ENCODE measurements around the gene ASRGL1. TPM values are rescaled to one million over a fixed set of nuclear protein-coding genes. Genes with fewer than 3 reads are reported as not detected.

Gene ASRGL1
- total RNA-seq, 1 experiment from 2014 or later = 31.1 TPM

DNA sequence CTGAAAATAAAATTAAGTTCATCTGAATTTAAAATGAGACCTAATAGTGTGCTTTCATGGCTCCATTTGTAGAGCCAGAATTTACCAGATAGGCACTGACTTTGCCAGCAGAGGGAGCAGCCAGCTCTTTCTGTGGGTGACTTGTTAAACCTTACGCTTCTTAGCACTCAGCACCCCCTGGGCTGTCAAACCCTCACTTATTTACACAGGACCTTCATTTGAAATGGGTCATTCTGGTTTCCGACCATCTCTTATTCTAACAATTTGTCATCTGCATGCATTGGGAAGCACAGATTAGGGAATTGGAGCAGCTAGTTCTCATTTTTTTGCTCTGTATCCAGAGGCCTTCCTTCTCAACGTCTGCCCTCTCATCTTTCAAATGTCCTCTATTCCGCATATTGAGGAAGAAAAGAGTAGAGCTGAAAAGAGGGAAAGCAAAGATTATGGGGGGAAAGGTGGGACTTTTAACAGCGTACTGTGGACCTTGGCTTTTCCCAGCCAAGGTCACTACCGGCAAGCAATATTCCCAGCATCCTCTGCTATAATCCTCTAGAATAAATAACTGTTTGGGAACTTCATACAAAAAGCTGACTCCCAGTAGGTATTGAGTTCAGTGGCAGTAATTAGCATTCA is 3.1 kb downstream of the ASRGL1 start:
- Histone ChIP-seq H3K4me2 (ENCODE audit: insufficient read depth, insufficient read length, low read length) (no peak overlapping the region), H3K18ac (ENCODE audit: insufficient read length, low read depth, low read length) (no peak overlapping the region), H2AK5ac (ENCODE audit: insufficient read length, low read length) (no peak overlapping the region), H3K4ac (ENCODE audit: low read depth, low read length) (no peak overlapping the region), H4K5ac (ENCODE audit: insufficient read length, low read depth, low read length) (no peak overlapping the region), H3K9ac (ENCODE audit: extremely low read depth, insufficient read length, low read length) (no peak overlapping the region), H3K79me1 (ENCODE audit: insufficient read depth, low read depth, low read length, poor library complexity, severe bottlenecking) (no peaks in the 10 kb centered on the region), H2AFZ (ENCODE audit: low read length) (no peak overlapping the region), H4K8ac (replicated peaks; ENCODE audit: insufficient read length, low read depth, low read length) (no peak overlapping the region), H3K9me3 (ENCODE audit: control insufficient read depth, low read depth, low read length) (no peaks in the 10 kb centered on the region), H3K23me2 (ENCODE audit: insufficient read length, low read depth, low read length, poor library complexity, severe bottlenecking) (peaks cover 5% of the 10 kb centered on the region), H2BK12ac (ENCODE audit: insufficient read length, low read depth, low read length) (no peak overlapping the region), H3K27ac (ENCODE audit: insufficient read length, low read depth, low read length) (no peak overlapping the region), H3T11ph (ENCODE audit: low read length) (no peak overlapping the region), H4K20me1 (ENCODE audit: control insufficient read depth, insufficient read depth, insufficient read length) (no peaks in the 10 kb centered on the region), H2BK120ac (ENCODE audit: low read depth, low read length, poor library complexity, severe bottlenecking) (no peak overlapping the region), H3K56ac (ENCODE audit: insufficient read length, low read depth, low read length) (no peak overlapping the region), H4K91ac (ENCODE audit: insufficient read length, low read depth, low read length) (no peak overlapping the region), H2BK15ac (ENCODE audit: low read depth, low read length) (no peak overlapping the region), H3K23ac (ENCODE audit: insufficient read length, low read depth, low read length) (no peak overlapping the region), H3K79me2 (ENCODE audit: insufficient read depth, low read length) (no peaks in the 10 kb centered on the region), H3K27me3 (ENCODE audit: insufficient read depth, low read length) (no peaks in the 10 kb centered on the region), H2BK5ac (ENCODE audit: insufficient read length, low read length) (no peak overlapping the region), H2BK20ac (ENCODE audit: low read depth, low read length, poor library complexity, severe bottlenecking) (no peak overlapping the region), H3K4me1 (ENCODE audit: insufficient read depth, low read length) (no peaks in the 10 kb centered on the region), H3K14ac (ENCODE audit: insufficient read depth, low read length) (no peak overlapping the region)
- peaks cover 12 to 13% of the 10 kb centered on the region in 2 experiments for H3K4me1 Mint-ChIP-seq
- peak; percentile 62 for DNase-seq
- TF ChIP-seq, protein P1, sequence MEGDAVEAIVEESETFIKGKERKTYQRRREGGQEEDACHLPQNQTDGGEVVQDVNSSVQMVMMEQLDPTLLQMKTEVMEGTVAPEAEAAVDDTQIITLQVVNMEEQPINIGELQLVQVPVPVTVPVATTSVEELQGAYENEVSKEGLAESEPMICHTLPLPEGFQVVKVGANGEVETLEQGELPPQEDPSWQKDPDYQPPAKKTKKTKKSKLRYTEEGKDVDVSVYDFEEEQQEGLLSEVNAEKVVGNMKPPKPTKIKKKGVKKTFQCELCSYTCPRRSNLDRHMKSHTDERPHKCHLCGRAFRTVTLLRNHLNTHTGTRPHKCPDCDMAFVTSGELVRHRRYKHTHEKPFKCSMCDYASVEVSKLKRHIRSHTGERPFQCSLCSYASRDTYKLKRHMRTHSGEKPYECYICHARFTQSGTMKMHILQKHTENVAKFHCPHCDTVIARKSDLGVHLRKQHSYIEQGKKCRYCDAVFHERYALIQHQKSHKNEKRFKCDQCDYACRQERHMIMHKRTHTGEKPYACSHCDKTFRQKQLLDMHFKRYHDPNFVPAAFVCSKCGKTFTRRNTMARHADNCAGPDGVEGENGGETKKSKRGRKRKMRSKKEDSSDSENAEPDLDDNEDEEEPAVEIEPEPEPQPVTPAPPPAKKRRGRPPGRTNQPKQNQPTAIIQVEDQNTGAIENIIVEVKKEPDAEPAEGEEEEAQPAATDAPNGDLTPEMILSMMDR (conservative IDR thresholded peaks at IDR 0.05) = peak; percentile 80
- no CpG with 5 or more reads among the region's 6 CpGs for WGBS (ENCODE audit: extremely low coverage, insufficient read length, low lambda C conversion rate)
- H3K9me3 Mint-ChIP-seq = no peaks in the 10 kb centered on the region
- H3K4me3 Mint-ChIP-seq = no peak overlapping the region
- peaks cover 23% of the 10 kb centered on the region for H3K27me3 Mint-ChIP-seq (ENCODE audit: low read depth)
- H3K27ac Mint-ChIP-seq = no peak overlapping the region
- H3K36me3 Mint-ChIP-seq (ENCODE audit: insufficient read depth in 1 of 3, low read depth in 3 of 3) = peaks cover 2 to 31% (median 14%) of the 10 kb centered on the region in 3 experiments; a peak in 6 of 7 replicates
